ENCODE data around the gene MRPS34. TPM values are rescaled to one million over a fixed set of nuclear protein-coding genes. Genes with fewer than 3 reads are reported as not detected.
A peak's percentile ranks its signal among the peaks of the same experiment; 100 is the strongest.

The MRPS34 gene
- total and polyA plus RNA-seq, 9 of the 15 experiments (the other 6 are each of a cell fraction or from before 2014, with no cell fraction given), result 5.2 to 334 (median 92.8) TPM

DNA sequence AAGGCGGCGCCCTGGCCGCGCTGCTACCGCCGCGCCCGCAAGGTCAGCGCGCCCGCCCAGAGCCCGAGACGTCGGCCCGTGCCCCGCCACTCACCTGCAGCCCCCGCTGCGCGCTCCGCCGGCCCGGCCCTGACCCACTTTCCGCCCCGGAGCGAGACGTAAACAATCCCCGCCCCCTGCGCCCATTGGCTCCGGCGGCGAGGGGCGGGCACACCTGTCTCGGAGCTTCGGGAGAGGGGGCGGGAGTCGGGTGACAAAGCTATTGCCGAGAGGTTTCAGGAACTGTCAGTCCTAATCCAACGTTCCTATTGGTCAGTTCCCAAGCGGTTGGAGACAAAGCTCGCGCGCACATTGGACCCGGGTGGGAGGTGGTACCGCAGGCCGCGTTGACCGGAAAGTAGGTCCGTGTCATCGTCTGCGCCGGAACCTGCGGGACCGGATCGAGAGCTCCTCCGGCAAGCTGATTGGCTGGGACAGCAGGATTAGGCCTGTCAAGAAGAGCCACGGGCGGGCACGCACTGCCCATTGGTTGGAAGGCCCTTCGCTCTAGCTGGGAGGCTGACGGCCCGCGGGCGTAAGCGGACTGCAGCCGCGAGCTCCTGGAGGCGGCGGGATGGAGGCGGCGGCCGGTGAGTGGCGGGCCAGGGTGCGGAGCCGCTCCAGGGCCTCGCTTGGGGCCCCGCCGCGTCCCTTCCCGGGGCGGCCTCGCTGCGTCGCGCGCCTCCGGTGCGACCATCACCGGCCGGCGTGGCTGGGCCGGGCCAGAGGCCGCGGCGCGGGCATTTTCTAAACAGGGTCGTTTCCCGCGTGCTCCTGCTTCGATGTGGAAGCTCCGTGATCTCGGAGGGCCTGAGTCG is 9.7 kb upstream of the MRPS34 start, which contains the start of the genes NUBP2 and SPSB3 (continued):
- TF ChIP-seq, protein P1, sequence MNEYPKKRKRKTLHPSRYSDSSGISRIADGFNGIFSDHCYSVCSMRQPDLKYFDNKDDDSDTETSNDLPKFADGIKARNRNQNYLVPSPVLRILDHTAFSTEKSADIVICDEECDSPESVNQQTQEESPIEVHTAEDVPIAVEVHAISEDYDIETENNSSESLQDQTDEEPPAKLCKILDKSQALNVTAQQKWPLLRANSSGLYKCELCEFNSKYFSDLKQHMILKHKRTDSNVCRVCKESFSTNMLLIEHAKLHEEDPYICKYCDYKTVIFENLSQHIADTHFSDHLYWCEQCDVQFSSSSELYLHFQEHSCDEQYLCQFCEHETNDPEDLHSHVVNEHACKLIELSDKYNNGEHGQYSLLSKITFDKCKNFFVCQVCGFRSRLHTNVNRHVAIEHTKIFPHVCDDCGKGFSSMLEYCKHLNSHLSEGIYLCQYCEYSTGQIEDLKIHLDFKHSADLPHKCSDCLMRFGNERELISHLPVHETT (CRISPR knock-in tag; conservative IDR thresholded peaks at IDR 0.05 in 1 of 2, IDR thresholded peaks at IDR 0.05 in 1 of 2), result peak in 1 of 2 experiments; percentile 97; a peak in 2 of 4 replicates
- TF ChIP-seq RB1 (IDR thresholded peaks at IDR 0.05; ENCODE audit: low read depth) (peak; percentile 76), TBP (optimal IDR thresholded peaks at IDR 0.05; ENCODE audit: low read depth, low read length) (peak; percentile 53), ZNF12 (CRISPR knock-in tag; IDR thresholded peaks at IDR 0.05) (no peak), GATAD2B (IDR thresholded peaks at IDR 0.05; ENCODE audit: borderline replicate concordance) (peak; percentile 70; the same call in 1 of the 2 replicates), EP400 (IDR thresholded peaks at IDR 0.05) (peak; percentile 93), MYC (IDR thresholded peaks at IDR 0.05; ENCODE audit: low read depth, low read length) (peak; percentile 63; the same call in 1 of the 2 replicates), MYC (CRISPR knock-in tag; IDR thresholded peaks at IDR 0.05; ENCODE audit: borderline replicate concordance, low read depth) (no peak), C11orf30 (IDR thresholded peaks at IDR 0.05; ENCODE audit: low read depth) (peak; percentile 99), ZFX (CRISPR knock-in tag; IDR thresholded peaks at IDR 0.05) (peak; percentile 67), MXI1 (IDR thresholded peaks at IDR 0.05; ENCODE audit: low read depth, low read length) (0 out of 2 replicates have a peak, but pooled peaks have one; percentile 17), KLF1 (tag; IDR thresholded peaks at IDR 0.05) (peak; percentile 60; the same call in 1 of the 2 replicates), KHSRP (IDR thresholded peaks at IDR 0.05) (peak; percentile 77), MEIS2 (IDR thresholded peaks at IDR 0.05; ENCODE audit: partially characterized antibody) (peak; percentile 60), DIDO1 (tag; IDR thresholded peaks at IDR 0.05; ENCODE audit: low read depth) (no peak), CTBP1 (IDR thresholded peaks at IDR 0.05; ENCODE audit: borderline replicate concordance) (peak; percentile 74)
- TF ChIP-seq, protein P2, sequence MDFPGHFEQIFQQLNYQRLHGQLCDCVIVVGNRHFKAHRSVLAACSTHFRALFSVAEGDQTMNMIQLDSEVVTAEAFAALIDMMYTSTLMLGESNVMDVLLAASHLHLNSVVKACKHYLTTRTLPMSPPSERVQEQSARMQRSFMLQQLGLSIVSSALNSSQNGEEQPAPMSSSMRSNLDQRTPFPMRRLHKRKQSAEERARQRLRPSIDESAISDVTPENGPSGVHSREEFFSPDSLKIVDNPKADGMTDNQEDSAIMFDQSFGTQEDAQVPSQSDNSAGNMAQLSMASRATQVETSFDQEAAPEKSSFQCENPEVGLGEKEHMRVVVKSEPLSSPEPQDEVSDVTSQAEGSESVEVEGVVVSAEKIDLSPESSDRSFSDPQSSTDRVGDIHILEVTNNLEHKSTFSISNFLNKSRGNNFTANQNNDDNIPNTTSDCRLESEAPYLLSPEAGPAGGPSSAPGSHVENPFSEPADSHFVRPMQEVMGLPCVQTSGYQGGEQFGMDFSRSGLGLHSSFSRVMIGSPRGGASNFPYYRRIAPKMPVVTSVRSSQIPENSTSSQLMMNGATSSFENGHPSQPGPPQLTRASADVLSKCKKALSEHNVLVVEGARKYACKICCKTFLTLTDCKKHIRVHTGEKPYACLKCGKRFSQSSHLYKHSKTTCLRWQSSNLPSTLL (IDR thresholded peaks at IDR 0.05), result peak; percentile 96
- TF ChIP-seq, protein P3, sequence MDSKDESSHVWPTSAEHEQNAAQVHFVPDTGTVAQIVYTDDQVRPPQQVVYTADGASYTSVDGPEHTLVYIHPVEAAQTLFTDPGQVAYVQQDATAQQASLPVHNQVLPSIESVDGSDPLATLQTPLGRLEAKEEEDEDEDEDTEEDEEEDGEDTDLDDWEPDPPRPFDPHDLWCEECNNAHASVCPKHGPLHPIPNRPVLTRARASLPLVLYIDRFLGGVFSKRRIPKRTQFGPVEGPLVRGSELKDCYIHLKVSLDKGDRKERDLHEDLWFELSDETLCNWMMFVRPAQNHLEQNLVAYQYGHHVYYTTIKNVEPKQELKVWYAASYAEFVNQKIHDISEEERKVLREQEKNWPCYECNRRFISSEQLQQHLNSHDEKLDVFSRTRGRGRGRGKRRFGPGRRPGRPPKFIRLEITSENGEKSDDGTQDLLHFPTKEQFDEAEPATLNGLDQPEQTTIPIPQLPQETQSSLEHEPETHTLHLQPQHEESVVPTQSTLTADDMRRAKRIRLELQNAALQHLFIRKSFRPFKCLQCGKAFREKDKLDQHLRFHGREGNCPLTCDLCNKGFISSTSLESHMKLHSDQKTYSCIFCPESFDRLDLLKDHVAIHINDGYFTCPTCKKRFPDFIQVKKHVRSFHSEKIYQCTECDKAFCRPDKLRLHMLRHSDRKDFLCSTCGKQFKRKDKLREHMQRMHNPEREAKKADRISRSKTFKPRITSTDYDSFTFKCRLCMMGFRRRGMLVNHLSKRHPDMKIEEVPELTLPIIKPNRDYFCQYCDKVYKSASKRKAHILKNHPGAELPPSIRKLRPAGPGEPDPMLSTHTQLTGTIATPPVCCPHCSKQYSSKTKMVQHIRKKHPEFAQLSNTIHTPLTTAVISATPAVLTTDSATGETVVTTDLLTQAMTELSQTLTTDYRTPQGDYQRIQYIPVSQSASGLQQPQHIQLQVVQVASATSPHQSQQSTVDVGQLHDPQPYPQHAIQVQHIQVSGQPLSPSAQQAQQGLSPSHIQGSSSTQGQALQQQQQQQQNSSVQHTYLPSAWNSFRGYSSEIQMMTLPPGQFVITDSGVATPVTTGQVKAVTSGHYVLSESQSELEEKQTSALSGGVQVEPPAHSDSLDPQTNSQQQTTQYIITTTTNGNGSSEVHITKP (IDR thresholded peaks at IDR 0.05; ENCODE audit: partially characterized antibody), result no peak
- TF ChIP-seq, protein P4, sequence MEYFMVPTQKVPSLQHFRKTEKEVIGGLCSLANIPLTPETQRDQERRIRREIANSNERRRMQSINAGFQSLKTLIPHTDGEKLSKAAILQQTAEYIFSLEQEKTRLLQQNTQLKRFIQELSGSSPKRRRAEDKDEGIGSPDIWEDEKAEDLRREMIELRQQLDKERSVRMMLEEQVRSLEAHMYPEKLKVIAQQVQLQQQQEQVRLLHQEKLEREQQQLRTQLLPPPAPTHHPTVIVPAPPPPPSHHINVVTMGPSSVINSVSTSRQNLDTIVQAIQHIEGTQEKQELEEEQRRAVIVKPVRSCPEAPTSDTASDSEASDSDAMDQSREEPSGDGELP (CRISPR knock-in tag; IDR thresholded peaks at IDR 0.05; ENCODE audit: borderline replicate concordance), result peak; percentile 81
